ENCODE results near the gene ZNF423.

The ZNF423 gene

GRCh38 chr16:49440156-49441065 lies 415.5 kb downstream of the ZNF423 start:
- DNase-seq = peak; percentile 24

GRCh38 chr16:49439676-49440075 lies 416.2 kb downstream of the ZNF423 start:
- no peak for DNase-seq

- no peak for DNase-seq
Measured at GRCh38 chr16:49439050-49439449, 416.9 kb downstream of the ZNF423 start.

Measured in NCI-H2171 (cell line).